Measurements from ENCODE around the gene AGMO. TPM values are rescaled to one million over a fixed set of nuclear protein-coding genes. Genes with fewer than 3 reads are reported as not detected.
"Not testable (repeated sequence)": the region's sequence is repeated elsewhere in the genome, so short reads cannot be mapped to it uniquely, and the experiment has no call there.

Gene AGMO
- total RNA-seq, 2 donors from 2014 or later: 1.3 to 1.9 TPM

GRCh38 chr7:15567036-15567435 is 5.2 kb upstream of the AGMO start:
- DNase-seq (ENCODE audit: low spot score): no peak

GRCh38 chr7:15566476-15566875 is 4.7 kb upstream of the AGMO start:
- no peak for DNase-seq (ENCODE audit: low spot score)
- intact Hi-C loops (cut with DNase I): no loop called here

More at GRCh38 chr7:15567036-15567435, 5.2 kb upstream of the AGMO start:
- intact Hi-C loops (cut with DNase I): no loop called here

- intact Hi-C loops (cut with DNase I): no loop called here
Measured at GRCh38 chr7:15560968-15561367, 847 bp downstream of the AGMO start.

GRCh38 chr7:15559416-15559928 is 2.3 kb downstream of the AGMO start:
- no peak for DNase-seq (ENCODE audit: low spot score)
- intact Hi-C loops (cut with DNase I): no loop called here

More at GRCh38 chr7:15560968-15561367, 847 bp downstream of the AGMO start:
- no peak for DNase-seq (ENCODE audit: low spot score)

GRCh38 chr7:15558756-15559155 is 3.1 kb downstream of the AGMO start:
- DNase-seq (ENCODE audit: low spot score): no peak
- intact Hi-C loops (cut with DNase I): no loop called here

- intact Hi-C loops (cut with DNase I): no loop called here
Measured at GRCh38 chr7:15557686-15558085, 4.1 kb downstream of the AGMO start.

GRCh38 chr7:15557186-15557585 is 4.6 kb downstream of the AGMO start:
- intact Hi-C loops (cut with DNase I): no loop called here
- DNase-seq (ENCODE audit: low spot score): no peak

More at GRCh38 chr7:15557686-15558085, 4.1 kb downstream of the AGMO start:
- DNase-seq (ENCODE audit: low spot score): no peak

GRCh38 chr7:15556339-15557105 is 5.3 kb downstream of the AGMO start:
- intact Hi-C loops (cut with DNase I): no loop called here
- DNase-seq (ENCODE audit: low spot score): no peak

- intact Hi-C loops (cut with DNase I): no loop called here
- no peak for DNase-seq (ENCODE audit: low spot score)
Measured at GRCh38 chr7:15555381-15555859, 6.4 kb downstream of the AGMO start.

GRCh38 chr7:15554744-15555143 is 7.1 kb downstream of the AGMO start:
- intact Hi-C loops (cut with DNase I): no loop called here
- DNase-seq (ENCODE audit: low spot score): no peak

- intact Hi-C loops (cut with DNase I): no loop called here
- DNase-seq (ENCODE audit: low spot score): no peak
Measured at GRCh38 chr7:15554081-15554480, 7.7 kb downstream of the AGMO start.

GRCh38 chr7:15547320-15547719 is 14.5 kb downstream of the AGMO start:
- intact Hi-C loops (cut with DNase I): not testable (repeated sequence)

GRCh38 chr7:15546272-15546792 is 15.5 kb downstream of the AGMO start:
- intact Hi-C loops (cut with DNase I): no loop called here
- DNase-seq (ENCODE audit: low spot score): no peak

More at GRCh38 chr7:15547320-15547719, 14.5 kb downstream of the AGMO start:
- not testable (repeated sequence) for DNase-seq (ENCODE audit: low spot score)

GRCh38 chr7:15544050-15544449 is 17.8 kb downstream of the AGMO start:
- no peak for DNase-seq (ENCODE audit: low spot score)
- intact Hi-C loops (cut with DNase I): no loop called here

- intact Hi-C loops (cut with DNase I): no loop called here
- no peak for DNase-seq (ENCODE audit: low spot score)
Measured at GRCh38 chr7:15543256-15543655, 18.6 kb downstream of the AGMO start.

- intact Hi-C loops (cut with DNase I): no loop called here
- DNase-seq (ENCODE audit: low spot score): no peak
Measured at GRCh38 chr7:15527648-15528047, 34.2 kb downstream of the AGMO start.

GRCh38 chr7:15525652-15526263 is 36.1 kb downstream of the AGMO start:
- peak; percentile 74 for DNase-seq (ENCODE audit: low spot score)

GRCh38 chr7:15524077-15524476 is 37.7 kb downstream of the AGMO start:
- intact Hi-C loops (cut with DNase I): no loop called here
- no peak for DNase-seq (ENCODE audit: low spot score)

More at GRCh38 chr7:15525652-15526263, 36.1 kb downstream of the AGMO start:
- intact Hi-C loops (cut with DNase I): no loop called here

- intact Hi-C loops (cut with DNase I); DNase-seq (ENCODE audit: low spot score): not testable (repeated sequence)
Measured at GRCh38 chr7:15517865-15518264, 44.0 kb downstream of the AGMO start.

- intact Hi-C loops (cut with DNase I): no loop called here
- no peak for DNase-seq (ENCODE audit: low spot score)
Measured at GRCh38 chr7:15515252-15515651, 46.6 kb downstream of the AGMO start.
